Calu3 (cell line): ENCODE results near the gene SEMA3E. TPM values are rescaled to one million over a fixed set of nuclear protein-coding genes. Genes with fewer than 3 reads are reported as not detected.

Source experiments
- BruUV-seq: library from RNA; stranded (reverse); fragments of 400-500 nt; replicated peaks from 2 replicates; lab custom pipeline; 2021; lab: Mats Ljungman, UMichigan
- CTCF ChIA-PET: fragments of 300-600 bp; sonication (Branson Sonifier 250); formaldehyde crosslinking; loops from one replicate; lab custom pipeline; 2022; ENCODE audit warnings: antibody characterized with exemption; lab: Charles Lee
- DNase-seq: peaks from one replicate; pipeline ENCODE4 v3.0.0; 2022
- H3K27ac Mint-ChIP-seq: one replicate; pipeline ENCODE4 v1.8.0; 2022; ENCODE audit warnings: mixed read lengths; ENCODE audit not compliant: unreplicated experiment
- H3K27me3 Mint-ChIP-seq: one replicate; pipeline ENCODE4 v1.8.0; 2022; ENCODE audit warnings: mixed read lengths; ENCODE audit not compliant: unreplicated experiment
- H3K36me3 Mint-ChIP-seq: one replicate; pipeline ENCODE4 v1.8.0; 2022; ENCODE audit warnings: mild to moderate bottlenecking, moderate library complexity, mixed read lengths; ENCODE audit not compliant: insufficient read depth, unreplicated experiment
- H3K4me1 Mint-ChIP-seq: one replicate; pipeline ENCODE4 v1.8.0; 2022; ENCODE audit warnings: mild to moderate bottlenecking, low read depth, mixed read lengths; ENCODE audit not compliant: unreplicated experiment
- H3K4me3 Mint-ChIP-seq: one replicate; pipeline ENCODE4 v1.8.0; 2022; ENCODE audit warnings: mild to moderate bottlenecking, low read depth, moderate library complexity, mixed read lengths; ENCODE audit not compliant: unreplicated experiment
- H3K9me3 Mint-ChIP-seq: one replicate; pipeline ENCODE4 v1.8.0; 2022; ENCODE audit warnings: low read depth, mixed read lengths; ENCODE audit not compliant: unreplicated experiment
- intact Hi-C: fragments of 100-400 bp; cut with micrococcal nuclease; formaldehyde crosslinking; loops from one replicate; pipeline ENCODE4 v1.10.0; 2022; ENCODE audit not compliant: unreplicated experiment
- total RNA-seq: library from RNA; stranded (reverse); gene quantifications from 2 replicates; pipeline ENCODE4 v1.2.3, GENCODE V29; 2022
- TF ChIP-seq, protein P1 (sequence below): fragments of 200-600 bp; IDR thresholded peaks from one replicate; pipeline ENCODE4 v1.8.0; 2022; ENCODE audit warnings: antibody characterized with exemption; ENCODE audit not compliant: unreplicated experiment

SEMA3E gene
- total RNA-seq, 1 experiment from 2014 or later: 24.4 TPM

DNA sequence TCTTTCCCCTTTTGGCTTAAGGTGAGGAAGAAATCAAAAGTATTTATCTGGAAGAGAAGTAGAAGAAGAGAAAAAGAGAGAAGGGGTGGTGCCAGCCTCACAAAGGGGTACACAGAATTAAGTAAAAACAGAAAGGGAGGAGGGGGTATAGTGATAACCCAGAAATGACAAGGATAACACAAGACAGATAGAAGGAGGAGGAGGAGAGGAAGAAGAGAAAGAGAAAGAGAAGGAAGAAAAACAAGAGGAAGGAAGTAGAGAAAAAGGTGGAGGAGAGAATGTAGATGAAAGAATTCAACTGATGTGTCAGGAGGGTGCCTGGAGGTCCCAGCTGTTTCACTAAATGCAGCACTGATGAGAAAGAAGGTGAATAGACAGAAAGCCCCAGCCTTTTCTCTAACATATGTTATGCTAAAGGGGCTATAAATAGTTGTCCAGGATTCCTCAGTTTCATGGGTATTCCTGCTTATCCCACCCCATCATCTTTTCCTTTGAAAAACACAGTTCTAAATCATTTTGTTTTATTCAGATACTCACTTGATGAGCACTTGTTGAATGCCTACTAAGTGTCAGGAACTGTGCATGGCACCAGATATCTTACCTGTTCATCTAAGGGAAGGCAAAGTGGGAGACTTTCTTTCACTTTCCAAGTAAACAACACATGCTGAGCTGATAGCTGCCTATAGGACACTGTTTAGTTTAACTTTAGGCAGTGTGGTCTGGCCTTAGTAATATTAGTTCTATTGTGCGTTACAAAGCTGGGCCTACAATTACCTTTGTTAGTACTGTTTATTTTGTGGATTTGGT, 8.0 kb downstream of the SEMA3E start:
- CTCF ChIA-PET: interaction anchor here (0.5 kb wide), 1 partner anchor 75 kb away, joined by 3 read pairs; no protein-coding TSS in a partner anchor

DNA sequence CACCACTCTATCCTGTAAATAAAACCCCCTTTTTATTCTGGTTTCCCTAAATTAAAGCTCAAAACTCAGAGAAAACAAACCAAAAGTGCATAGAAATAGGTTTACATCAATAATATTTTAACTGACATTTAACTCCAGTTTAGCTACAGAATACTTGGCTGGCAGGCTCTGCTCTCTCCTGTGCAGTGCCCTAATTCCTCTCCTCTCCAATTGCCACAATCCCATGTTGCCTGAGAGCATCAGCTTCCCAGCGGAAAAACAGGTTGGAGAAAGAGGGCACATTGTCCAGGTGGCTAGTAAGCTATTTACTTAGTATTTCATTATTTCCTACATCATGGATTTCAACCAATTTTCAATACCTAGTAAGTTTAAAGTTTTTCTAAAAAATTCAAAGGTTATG, 8.7 kb downstream of the SEMA3E start:
- Mint-ChIP-seq H3K4me3 (no peak overlapping the region), H3K36me3 (no peaks in the 10 kb centered on the region), H3K4me1 (peaks cover 34% of the 10 kb centered on the region), H3K9me3 (no peaks in the 10 kb centered on the region), H3K27ac (peak overlapping the region; percentile 12), H3K27me3 (no peaks in the 10 kb centered on the region)
- DNase-seq: no peak
- TF ChIP-seq, protein P1, sequence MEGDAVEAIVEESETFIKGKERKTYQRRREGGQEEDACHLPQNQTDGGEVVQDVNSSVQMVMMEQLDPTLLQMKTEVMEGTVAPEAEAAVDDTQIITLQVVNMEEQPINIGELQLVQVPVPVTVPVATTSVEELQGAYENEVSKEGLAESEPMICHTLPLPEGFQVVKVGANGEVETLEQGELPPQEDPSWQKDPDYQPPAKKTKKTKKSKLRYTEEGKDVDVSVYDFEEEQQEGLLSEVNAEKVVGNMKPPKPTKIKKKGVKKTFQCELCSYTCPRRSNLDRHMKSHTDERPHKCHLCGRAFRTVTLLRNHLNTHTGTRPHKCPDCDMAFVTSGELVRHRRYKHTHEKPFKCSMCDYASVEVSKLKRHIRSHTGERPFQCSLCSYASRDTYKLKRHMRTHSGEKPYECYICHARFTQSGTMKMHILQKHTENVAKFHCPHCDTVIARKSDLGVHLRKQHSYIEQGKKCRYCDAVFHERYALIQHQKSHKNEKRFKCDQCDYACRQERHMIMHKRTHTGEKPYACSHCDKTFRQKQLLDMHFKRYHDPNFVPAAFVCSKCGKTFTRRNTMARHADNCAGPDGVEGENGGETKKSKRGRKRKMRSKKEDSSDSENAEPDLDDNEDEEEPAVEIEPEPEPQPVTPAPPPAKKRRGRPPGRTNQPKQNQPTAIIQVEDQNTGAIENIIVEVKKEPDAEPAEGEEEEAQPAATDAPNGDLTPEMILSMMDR: no peak
- intact Hi-C loops: loop anchor here (5.0 kb wide), 1 partner anchor 63 kb away; no protein-coding TSS in a partner anchor
- CTCF ChIA-PET: no interaction called here
- no TSS peak for BruUV-seq

More for the DNA sequence above, 8.0 kb downstream of the SEMA3E start:
- H3K4me3 Mint-ChIP-seq: no peak overlapping the region
- peak overlapping the region; percentile 12 for H3K27ac Mint-ChIP-seq
- peaks cover 41% of the 10 kb centered on the region for H3K4me1 Mint-ChIP-seq
- TF ChIP-seq, protein P1: no peak
- BruUV-seq: no TSS peak
- no peaks in the 10 kb centered on the region for H3K9me3 Mint-ChIP-seq
- intact Hi-C loops: loop anchor here (5.0 kb wide), 1 partner anchor 64 kb away; no protein-coding TSS in a partner anchor
- DNase-seq: no peak
- no peaks in the 10 kb centered on the region for H3K27me3 Mint-ChIP-seq
- H3K36me3 Mint-ChIP-seq: no peaks in the 10 kb centered on the region

DNA sequence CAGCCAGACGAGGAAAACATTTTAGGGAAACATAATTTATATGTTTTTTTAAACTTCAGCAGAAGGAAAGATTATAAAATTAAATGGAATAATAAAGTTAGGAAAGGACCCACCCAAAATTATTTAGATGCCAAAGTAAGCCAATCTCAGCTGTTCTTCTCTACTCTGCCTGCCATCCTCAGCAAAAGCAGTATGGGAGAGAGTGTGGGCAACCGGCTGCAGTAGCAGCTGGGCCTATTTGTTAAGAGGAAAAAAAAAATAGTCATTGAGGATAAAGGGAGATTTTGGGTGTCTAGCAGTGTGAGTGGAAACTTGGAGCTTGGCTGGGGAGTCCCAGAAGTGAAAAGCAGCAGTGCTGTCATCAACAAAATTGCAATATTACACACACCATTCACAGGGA, 15.4 kb downstream of the SEMA3E start:
- Mint-ChIP-seq H3K4me1 (no peaks in the 10 kb centered on the region), H3K9me3 (peaks cover 4% of the 10 kb centered on the region), H3K36me3 (no peaks in the 10 kb centered on the region), H3K4me3 (no peak overlapping the region), H3K27me3 (no peaks in the 10 kb centered on the region), H3K27ac (no peak overlapping the region)
- BruUV-seq: no TSS peak
- DNase-seq: no peak
- CTCF ChIA-PET: no interaction called here
- TF ChIP-seq, protein P1: no peak
- intact Hi-C loops: no loop called here

DNA sequence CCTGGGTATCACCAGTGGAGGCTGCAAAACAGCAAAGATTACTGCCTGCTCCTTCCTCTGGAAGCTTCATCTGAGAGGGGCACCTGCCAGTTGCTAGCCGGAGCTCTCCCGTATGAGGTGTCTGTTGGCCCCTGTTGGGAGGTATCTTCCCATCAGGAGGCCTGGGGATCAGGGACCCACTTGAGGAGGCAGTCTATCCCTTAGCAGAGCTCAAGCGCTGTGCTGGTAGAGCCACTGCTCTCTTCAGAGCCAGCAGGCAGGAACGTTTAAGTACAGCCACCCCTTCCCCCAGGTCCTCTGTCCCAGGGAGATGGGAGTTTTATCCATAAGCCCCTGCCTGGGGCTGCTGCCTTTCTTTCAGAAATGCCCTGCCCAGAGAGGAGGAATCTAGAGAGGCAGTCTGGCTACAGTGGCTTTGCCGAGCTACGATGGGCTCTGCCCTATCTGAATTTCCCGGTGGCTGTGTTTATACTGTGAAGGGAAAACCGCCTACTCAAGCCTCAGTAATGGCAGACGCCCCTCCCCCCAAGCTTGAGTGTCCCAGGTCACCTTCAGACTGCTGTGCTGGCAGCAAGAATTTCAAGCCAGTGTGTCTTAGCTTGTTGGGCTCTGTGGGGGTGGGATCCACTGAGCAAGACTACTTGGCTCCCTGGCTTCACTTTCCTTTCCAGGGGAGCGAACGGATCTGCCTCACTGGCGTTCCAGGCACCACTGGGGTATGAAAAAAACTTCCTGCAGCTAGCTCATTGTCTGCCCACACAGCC, 19.6 kb downstream of the SEMA3E start:
- Mint-ChIP-seq H3K27ac (no peak overlapping the region), H3K4me1 (no peaks in the 10 kb centered on the region), H3K27me3 (no peaks in the 10 kb centered on the region), H3K4me3 (no peak overlapping the region), H3K36me3 (no peaks in the 10 kb centered on the region), H3K9me3 (peaks cover 14% of the 10 kb centered on the region)
- BruUV-seq: no TSS peak
- intact Hi-C loops: no loop called here
- no peak for DNase-seq
- CTCF ChIA-PET: no interaction called here
- TF ChIP-seq, protein P1: no peak
